Measurements from ENCODE around the gene XPO6. TPM values are rescaled to one million over a fixed set of nuclear protein-coding genes. Genes with fewer than 3 reads are reported as not detected.
A peak's percentile ranks its signal among the peaks of the same experiment; 100 is the strongest.

Gene XPO6
- total RNA-seq, 1 donor from 2014 or later: 25.7 TPM

DNA sequence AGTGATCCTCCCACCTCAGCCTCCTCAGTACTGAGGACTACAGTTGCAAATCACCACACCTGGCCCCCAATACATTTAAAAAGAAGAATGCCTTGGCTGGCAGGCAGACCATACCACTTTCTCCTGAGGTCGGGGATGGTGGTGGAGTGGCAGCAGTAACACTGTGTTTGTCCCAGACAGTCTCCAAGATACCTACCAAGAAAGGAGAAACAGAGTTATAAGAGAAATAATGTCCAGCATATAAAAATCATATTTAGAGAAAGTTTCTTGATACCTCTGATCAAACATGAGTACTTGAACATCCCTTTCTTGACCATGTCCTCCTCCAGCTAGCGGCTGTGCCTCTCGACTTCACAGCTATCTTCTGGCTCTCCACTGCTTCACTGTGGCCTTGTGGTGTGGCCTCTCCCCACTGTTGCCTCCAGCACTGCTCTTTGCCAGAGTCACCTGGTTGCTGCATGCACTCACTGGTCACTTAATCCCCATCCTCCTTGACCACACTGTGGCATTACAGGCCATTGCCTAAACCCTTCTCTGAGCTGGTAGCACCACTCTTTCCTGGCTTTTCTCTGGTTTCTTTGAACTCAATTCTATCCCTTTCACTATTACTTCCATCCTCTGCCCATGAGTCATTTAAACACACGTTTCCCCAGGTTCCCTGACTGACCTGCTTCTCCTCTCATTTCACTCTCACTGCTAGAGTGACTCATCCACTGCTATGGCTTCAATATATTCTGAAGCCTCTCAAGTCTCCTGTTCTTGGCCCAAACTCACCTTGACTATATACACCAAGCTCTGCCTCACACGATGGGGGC is 45.2 kb downstream of the XPO6 start:
- DNase-seq: no peak
- intact Hi-C loops (cut with micrococcal nuclease): no loop called here
- ATAC-seq: no peak

DNA sequence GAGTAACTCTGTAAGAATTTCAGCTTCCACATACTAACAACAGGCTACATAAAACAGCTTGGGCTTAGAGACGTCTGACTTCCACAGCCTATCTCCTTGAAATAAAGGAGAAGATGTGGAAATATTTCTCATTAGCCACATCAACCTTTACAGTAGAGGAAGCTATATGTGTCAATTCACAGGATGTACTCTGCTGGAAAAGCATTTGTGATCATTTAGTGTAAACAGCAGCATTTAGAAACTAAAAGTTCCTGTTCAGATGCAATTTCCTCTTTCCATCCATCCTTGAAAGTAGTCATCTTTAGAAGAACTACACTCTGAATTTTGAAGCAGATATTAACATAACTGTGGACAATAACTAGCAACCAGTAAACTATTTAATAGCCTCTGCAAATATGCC is 46.2 kb downstream of the XPO6 start:
- DNase-seq (no peak), ATAC-seq (no peak)
- intact Hi-C loops (cut with micrococcal nuclease): no loop called here

DNA sequence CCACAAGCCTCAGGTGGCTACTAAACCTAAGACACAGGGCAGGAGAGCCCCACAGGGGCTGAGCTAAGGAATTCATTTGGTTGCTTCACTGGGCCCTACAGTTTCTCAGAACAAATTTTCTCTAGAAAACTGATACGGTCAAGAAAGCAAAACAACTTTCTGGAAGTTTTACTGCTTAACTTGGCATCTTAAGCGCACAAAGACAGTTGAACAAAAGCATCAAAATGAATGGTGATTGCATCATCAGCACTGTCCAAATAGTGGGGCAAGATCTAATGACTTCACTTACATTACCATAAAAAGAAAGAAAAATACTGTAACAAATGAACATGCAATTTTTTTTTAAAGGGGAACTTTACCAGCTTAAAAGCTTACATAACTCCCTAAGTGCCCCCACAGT is 47.6 kb downstream of the XPO6 start:
- ATAC-seq (peak; percentile 44), DNase-seq (no peak)
- intact Hi-C loops (cut with micrococcal nuclease): no loop called here

DNA sequence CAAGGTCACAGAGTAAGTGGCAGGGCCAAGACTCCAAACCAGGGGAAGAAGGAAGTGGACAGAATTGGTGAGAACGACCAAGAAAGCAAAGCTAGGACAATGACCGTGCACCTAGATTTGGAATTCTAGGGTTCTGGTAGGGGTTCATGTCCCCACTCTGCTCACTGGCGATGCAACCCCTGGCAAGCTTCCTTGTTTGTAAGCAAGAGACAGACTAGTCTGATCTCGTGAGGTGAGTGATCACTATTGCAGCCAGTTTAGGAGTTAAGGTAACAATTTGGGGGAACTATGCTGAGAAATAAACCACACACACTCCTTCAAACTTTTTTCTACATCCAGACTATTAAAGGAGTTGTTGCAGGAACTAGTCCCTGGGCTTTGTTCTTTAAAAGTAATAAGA is 48.1 kb downstream of the XPO6 start:
- DNase-seq: no peak
- no peak for ATAC-seq
- intact Hi-C loops (cut with micrococcal nuclease): no loop called here

DNA sequence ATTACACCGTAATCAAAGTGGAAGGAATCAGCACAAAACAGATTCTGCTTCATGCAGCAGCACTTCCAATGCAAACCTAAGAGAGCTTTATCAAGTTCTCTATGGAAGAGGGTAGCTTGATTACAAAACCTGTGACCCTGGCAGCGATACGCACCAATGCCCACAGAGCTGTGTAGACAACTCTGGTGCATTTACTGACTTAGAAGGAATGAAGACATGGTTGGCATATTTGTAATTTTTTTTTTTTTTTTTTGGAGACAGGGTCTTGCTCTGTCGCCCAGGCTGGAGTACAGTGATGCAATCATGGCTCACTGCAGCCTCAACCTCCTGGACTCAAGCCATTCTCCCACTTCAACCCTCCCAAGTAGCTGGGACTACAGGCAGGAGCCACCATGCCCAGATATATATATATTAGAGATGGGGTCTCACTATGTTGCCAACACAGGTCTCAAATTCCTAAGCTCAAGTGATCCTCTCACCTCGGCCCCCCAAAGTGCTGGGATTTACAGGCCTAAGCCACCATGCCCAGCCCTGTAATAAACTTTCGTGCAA is 49.4 kb downstream of the XPO6 start:
- ATAC-seq (no peak), DNase-seq (no peak)
- intact Hi-C loops (cut with micrococcal nuclease): no loop called here

DNA sequence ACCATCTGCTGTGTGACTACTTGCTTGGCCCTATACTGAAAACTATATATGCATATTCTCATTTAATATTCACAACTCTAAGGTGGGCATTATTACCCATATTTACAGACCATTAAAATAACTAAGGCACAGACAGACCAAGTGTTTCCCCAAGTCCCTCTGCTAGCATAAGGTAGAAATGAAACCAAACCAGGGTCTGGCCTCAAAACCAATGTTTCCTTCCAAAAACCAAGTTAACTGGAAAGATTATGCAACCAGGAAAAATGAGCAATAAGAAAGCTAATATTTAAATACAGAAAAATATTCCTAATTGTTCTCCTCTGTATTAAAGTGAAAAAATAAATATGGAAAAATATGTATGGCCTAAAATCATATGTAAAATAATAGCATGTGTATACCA is 50.1 kb downstream of the XPO6 start:
- DNase-seq (no peak), ATAC-seq (no peak)
- intact Hi-C loops (cut with micrococcal nuclease): no loop called here

DNA sequence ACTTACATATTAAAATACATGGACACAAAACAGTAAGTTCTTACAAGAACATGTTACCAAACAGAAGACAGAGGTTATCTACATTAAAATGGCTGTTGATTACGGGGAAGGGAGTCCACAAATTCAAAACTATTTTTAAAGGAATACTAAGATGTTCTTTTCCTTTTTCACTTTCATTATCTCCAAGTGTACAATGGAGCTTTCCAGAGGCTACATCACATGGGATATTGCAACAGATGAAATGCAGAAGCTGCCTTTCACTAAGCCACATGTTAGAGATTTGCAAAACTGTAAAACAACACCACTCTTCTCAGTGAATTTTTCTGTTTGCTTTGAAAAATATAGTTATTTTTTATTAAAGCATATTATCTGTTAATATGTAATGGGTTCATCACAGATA is 53.6 kb downstream of the XPO6 start:
- no peak for DNase-seq
- peak; percentile 79 for ATAC-seq
- intact Hi-C loops (cut with micrococcal nuclease): loop anchor here (10.0 kb wide), 1 partner anchor 57 kb away; the partner anchor contains the start of gene XPO6

DNA sequence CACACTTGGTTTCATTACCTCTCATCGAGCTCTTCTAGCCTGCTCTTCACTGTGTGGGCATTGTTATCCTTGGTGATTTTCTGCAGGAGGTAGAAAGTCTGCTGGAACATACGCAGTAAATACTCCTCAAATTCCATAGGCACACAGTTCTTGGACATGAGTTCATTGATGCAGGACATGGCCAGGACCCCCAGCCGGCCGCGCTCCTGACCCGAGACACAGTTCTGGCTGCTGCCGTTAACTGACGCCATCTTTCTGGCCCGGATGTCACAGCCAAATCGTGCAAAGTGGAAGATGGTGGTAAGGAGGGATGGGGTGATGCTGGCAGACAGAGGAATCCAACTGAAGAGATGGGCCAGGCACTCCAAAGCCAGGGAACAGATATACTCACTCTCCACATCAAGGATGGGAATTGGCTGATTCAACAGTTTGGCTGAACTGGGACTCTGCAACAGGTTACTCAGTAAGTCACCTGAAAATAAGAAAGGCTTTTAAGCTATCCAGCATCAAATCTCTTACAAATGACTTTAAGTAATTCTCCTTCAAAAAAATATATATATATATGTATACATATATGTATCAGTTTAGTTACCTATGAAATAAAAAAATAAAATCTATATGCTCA is 55.6 kb downstream of the XPO6 start:
- intact Hi-C loops (cut with micrococcal nuclease): loop anchor here (10.0 kb wide), 1 partner anchor 59 kb away; the partner anchor contains the start of gene XPO6
- no peak for DNase-seq
- no peak for ATAC-seq

DNA sequence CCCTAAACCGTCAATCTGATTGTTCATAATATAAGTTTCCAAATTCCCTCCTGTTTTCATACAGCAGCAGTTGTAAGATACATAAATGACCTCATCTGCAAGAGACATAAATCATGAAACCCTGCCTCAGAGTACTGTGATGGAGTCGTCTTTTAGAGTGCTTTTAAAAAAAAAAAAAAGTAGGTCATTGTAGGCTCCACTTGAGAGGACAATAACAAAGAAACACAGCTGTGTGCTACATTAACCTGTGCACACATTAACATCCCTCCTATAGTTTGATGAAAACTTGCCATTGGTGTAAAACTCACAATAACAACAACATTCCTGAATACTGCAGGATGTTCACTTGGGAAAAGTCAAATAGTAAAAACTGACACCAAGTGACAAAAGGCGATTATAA is 56.5 kb downstream of the XPO6 start:
- no peak for ATAC-seq
- no peak for DNase-seq
- intact Hi-C loops (cut with micrococcal nuclease): loop anchor here (10.0 kb wide), 1 partner anchor 60 kb away; the partner anchor contains the start of gene XPO6

DNA sequence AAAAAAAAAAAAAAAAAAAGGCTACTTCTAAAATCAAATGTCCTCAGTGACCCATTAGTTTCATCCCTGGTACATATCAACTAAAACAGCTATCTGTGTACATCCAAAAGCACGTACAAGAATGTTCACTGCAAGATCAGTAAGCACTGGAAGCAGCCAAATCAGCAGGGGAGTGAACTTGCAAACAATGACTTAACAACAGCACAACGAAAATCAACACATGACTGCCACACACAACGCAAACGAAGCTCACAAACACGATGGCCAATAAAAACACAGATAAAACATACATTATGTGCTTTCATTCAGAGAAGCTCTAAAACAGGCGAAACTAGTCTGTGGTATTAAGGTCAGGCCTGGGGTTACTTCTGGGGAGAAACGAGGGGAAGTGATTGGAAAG is 60.6 kb downstream of the XPO6 start:
- intact Hi-C loops (cut with micrococcal nuclease): loop anchor here (10.0 kb wide), 1 partner anchor 64 kb away; the partner anchor contains the start of gene XPO6
- no peak for DNase-seq
- ATAC-seq: no peak

DNA sequence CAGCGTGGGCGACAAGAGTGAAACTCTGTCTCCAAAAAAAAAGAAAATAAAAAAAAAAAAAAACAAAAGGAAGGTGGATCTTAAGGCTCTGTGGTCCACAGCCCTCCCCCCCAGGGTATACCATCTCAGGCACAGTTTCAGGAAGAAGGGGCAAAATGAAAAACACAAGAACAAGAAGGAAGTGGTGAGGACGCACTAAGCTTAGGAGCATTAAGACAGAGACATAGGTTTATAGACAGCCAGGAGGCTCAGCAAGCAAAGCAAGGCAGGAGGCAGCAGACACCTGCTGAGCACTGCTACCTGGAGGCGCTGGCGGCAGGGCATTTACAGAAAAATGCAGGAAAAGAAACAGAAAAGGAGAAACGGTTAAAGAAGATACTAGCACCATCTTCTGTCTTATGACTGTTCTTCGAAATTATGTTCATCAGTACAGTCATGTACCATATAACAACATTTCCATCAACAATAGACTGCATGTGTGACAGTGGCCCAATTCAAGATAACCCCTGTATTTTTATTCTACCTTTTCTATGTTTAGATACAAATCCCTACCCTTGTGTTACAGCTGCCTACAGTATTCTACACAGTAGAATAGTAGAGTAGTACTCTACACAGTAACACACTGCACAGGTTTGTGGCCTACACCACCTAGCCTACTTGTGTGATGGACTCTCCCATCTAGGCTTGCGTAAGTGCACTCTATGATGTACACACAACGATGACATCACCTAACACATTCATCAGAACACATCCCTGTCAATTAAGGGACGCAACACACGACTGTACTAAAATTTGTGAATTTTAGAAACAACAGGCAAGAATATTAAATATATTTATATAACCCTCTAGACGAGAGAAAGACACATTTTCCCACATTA is 62.5 kb downstream of the XPO6 start:
- intact Hi-C loops (cut with micrococcal nuclease): no loop called here
- ATAC-seq: no peak
- DNase-seq: no peak

DNA sequence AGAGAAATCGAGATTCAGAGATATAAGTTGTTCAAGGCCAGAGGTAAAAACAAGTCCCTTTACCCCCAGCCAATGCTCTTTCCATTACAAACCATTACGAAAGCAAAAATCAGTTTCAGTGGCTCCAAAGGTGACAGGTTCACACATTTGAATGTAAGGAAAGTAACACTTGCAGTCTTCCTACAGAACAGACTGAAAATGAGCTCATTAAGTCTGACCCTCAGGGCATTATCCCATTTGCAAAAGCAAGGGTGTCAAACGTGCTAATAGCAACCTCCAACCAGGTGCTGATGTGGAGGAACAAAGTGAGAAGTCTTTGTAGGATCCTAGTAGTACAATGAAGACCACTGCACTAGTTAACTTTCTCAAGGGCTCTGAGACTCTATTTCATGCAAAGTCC is 65.2 kb downstream of the XPO6 start:
- intact Hi-C loops (cut with micrococcal nuclease): no loop called here
- ATAC-seq (no peak), DNase-seq (no peak)

DNA sequence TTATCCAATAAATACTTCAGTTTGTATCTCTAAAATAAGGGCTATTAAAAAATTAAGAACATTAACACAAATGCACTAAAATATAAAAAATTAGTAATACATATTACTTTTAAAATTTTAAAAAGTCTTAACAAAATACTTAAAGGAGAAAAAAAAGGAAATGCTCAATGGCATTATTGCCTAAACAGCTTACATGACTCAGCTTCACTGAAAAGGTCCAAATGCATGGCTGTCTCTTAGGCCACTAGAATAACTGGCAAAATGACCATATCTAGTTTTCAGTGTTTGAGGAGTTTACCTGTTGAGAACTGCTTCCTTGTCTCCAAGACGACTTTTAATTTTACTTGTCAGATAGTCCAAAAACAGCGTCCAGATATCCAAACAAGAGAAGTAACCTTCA is 66.0 kb downstream of the XPO6 start:
- DNase-seq: no peak
- no peak for ATAC-seq
- intact Hi-C loops (cut with micrococcal nuclease): no loop called here

DNA sequence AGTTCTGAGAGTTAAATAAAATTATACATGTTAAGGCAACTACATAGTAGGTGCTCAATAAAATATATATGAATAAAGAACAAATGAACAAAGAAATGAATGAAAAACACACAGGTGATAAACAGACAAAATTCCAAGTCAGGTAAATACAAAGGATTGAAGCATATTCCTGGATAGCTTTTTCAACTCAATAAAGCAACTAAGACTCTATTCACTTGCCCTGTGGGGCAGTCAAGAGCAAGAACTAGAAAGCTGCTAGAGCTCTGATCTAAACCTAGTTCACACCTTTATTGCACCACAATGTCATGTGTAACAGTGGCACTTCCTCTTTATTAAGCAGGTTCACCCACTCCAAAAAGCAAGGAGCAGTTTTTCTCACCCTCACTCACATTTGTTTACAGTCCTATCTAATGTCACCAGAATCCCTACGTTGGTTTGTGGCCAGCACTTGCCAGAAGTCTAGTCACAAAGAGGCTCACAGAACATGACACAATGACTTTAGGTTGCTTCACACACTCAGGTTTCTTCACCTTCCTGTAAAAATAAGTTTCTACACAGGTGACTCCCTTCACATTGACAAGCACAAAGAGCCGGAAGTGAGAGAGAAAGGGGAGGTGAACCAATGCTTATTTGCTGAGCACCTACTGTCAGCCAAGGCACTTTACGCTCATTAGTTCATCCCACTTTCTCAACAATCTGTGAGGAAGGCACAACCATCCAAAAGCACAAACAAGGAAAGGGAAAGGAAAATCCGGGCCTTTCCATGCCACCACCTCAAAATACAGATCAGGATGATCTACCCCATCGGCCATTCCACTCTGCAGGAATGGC is 70.8 kb downstream of the XPO6 start:
- no peak for DNase-seq
- peak; percentile 45 for ATAC-seq
- intact Hi-C loops (cut with micrococcal nuclease): no loop called here

DNA sequence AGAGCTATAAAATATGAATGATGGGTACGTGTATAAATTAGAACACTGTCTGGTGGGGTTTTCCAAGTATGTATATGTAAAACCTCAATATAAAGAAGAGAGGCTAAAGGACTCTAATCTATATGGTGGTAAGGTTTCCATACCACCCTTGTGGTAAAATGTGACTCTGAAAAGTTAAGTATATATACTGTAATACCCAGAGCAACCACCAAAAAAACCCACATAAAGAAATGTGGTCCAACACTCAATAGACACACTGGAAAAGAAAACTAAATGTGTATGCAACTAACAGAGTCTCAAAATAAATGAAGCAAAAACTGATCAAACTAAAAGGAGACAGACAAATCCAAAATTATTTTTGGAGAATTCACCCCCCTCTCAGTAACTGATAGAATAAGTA is 72.2 kb downstream of the XPO6 start:
- intact Hi-C loops (cut with micrococcal nuclease): no loop called here
- no peak for DNase-seq
- ATAC-seq: no peak

DNA sequence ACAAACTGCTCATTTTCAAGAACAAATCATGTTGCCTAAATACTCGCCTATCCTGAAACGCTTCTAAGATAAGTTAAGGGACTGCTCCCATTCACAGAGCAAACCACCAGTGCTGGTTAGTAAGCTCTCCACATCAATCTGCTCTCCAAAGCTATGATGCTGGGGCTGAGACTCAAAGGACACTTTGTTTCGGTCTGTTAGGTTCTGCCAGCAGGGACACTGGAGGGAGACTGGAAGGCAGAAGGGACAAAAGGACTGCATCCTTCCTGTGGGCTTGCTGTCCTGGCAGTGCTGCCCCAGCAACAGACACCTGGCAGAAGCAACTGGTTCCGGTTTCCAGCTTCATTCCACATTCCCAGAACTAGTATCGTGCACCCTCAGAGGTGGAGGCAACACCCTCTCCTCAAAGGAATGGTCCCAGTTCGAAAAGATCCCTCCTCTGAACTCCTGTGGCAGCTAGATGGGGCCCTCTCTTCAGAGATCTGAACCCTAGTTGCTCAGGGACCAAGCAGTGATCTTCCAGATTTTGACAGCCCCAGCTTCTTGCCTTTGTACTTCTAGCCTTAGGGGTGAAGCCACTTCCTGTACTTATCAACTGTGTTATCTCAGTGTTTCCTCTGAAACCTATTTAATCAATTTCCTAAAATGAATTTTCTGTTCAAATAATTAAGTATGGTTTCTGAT is 74.9 kb downstream of the XPO6 start:
- intact Hi-C loops (cut with micrococcal nuclease): no loop called here
- ATAC-seq (no peak), DNase-seq (no peak)

DNA sequence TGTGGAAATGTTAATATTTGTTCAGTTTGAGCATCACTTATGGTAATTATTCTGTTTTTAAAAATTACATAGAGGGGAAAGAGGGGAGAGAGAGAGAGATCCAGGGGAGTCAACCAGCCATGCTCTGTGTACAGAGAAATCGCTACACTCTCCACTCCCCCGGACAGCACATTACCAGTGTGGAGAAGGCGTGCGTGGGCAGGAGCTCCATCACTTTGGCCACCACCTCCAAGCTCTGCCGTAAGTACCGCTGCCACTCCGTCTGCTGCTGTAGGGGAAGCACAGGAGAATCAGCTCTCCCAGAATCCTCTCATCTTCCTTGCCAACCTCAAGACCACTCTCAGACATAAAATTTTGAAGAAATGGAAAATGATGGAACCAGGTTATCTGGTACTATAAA is 78.1 kb downstream of the XPO6 start:
- DNase-seq (no peak), ATAC-seq (no peak)
- intact Hi-C loops (cut with micrococcal nuclease): no loop called here

DNA sequence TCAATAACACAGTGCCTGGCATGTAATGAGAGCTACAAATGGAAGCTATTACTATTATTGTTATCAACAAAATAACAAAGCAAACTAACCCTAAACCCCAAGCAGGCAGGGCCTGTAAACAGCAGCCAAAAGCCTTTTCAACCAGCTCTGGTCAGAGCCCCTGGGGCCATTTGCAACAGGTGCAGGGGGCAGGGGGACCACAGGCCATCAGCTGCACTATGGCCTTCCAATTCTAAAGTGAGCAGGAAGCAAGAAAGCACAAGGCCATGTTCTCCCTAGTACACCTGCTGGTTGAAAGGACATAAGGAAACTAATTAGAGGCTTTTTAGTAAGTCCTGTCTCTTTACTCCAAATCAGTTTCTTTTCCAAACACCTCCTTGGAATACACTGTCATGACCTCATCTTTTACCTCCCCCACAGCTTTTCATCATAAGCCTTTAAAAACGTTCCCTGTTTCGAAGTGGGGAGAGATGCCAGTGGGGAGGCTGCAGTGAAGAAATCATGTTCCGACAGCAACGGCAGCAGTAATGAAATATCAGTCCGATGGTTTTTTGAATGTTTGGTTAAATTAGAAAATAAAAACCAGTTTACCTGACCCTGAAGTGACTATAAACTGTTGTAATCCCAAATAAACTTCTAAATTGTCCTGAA is 79.9 kb downstream of the XPO6 start:
- intact Hi-C loops (cut with micrococcal nuclease): no loop called here
- DNase-seq (no peak), ATAC-seq (no peak)

Measured in left ventricle myocardium superior (tissue), 1 donor.